ENCODE measurements around the gene PTPRN2.

- TF ChIP-seq CTCF (conservative IDR thresholded peaks at IDR 0.05 in 1 of 2, IDR thresholded peaks at IDR 0.05 in 1 of 2; ENCODE audit: low read depth in 1 of 2, low read length in 2 of 2) (no peak), EZH2 (IDR thresholded peaks at IDR 0.05; ENCODE audit: low read length, missing control alignments) (no peak)
Measured at GRCh38 chr7:157861551-157861950, 726.1 kb downstream of the PTPRN2 start.

Measured in fibroblast of lung (primary cell).